Cardiac muscle cell (in vitro differentiated cells and primary cell): ENCODE data around the gene ZNRD2. TPM values are rescaled to one million over a fixed set of nuclear protein-coding genes. Genes with fewer than 3 reads are reported as not detected.

Experiments used
- DNase-seq, 2 donors: peaks; one replicate each; pipeline versions ENCODE4 v3.0.0 to v3.0.0-alpha.2; 2010 to 2017; ENCODE audit warnings: low read depth in 1 of 2, low spot score in 1 of 2
- H3K27ac ChIP-seq: fragments of 200-600 bp; sonication (generic); 2 replicates; pipeline ENCODE4 v1.5.1; 2016
- H3K27me3 ChIP-seq: fragments of 200-600 bp; sonication (generic); 2 replicates; pipeline ENCODE4 v1.6.0; 2016; ENCODE audit warnings: control low read depth
- H3K36me3 ChIP-seq: fragments of 200-600 bp; sonication (generic); 2 replicates; pipeline ENCODE4 v1.5.1; 2016; ENCODE audit warnings: control low read depth
- H3K4me1 ChIP-seq: fragments of 200-600 bp; sonication (generic); 2 replicates; pipeline ENCODE4 v1.8.1; 2017; ENCODE audit warnings: low read depth, mild to moderate bottlenecking, mixed run types
- H3K4me3 ChIP-seq: fragments of 200-600 bp; sonication (generic); 2 replicates; pipeline ENCODE4 v1.5.1; 2016; ENCODE audit warnings: mild to moderate bottlenecking
- H3K9me3 ChIP-seq: fragments of 200-600 bp; sonication (generic); 2 replicates; pipeline ENCODE4 v1.5.1; 2017; ENCODE audit warnings: low read depth, mild to moderate bottlenecking, control low read depth
- polyA plus RNA-seq: library from polyadenylated mRNA; unstranded; fragments of >200 nt; fragmentation: Nextera tagmentation; extraction: Ambion mirVana; gene quantifications from 2 replicates; pipeline ENCODE4 v1.2.1, GENCODE V29; 2016
- total RNA-seq: library from RNA; depleted of rRNA; stranded (reverse); fragments of >200 nt; gene quantifications from 2 replicates; pipeline ENCODE4 v1.2.3, GENCODE V29; 2016
- TF ChIP-seq, protein P1 (sequence below): IDR thresholded peaks from 2 replicates; pipeline ENCODE4 v1.5.1; 2012; ENCODE audit warnings: low read depth, mild to moderate bottlenecking, low read length

ZNRD2 gene
- total and polyA plus RNA-seq, 2 experiments from 2014 or later, result 55.7 to 56.6 TPM

DNA sequence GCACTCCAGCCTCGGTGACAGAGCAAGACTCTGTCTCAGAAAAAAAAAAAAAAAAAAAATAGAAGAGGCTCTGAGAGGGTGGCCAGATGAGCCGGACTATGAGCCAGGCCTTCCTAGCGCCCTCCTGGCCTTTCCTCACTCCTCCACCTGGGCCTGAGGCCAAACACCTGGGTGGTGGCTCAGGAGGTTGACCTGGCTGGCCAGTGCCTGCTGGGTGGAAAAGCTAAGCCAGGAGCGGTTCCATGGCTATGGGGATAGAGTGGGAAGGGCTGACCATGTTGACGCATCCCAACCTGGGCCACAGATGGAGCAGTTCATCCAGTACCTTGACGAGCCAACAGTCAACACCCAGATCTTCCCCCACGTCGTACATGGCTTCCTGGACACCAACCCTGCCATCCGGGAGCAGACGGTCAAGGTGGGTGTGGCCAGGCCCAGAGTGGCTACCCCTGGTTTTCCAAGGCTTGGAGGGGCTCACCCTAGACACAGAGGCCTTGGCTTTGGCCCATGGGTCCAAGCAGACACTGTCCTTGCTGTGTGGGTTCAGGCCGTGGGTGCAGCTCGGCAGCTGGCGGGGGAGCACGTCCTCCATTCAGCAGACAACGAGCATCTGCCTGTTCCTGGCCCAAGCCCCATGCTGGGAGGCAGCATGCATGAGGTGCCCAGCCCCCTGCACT is 37.8 kb upstream of the ZNRD2 start:
- peaks cover 34% of the 10 kb centered on the region for H3K36me3 ChIP-seq
- no peak overlapping the region for H3K4me3 ChIP-seq
- TF ChIP-seq, protein P1, sequence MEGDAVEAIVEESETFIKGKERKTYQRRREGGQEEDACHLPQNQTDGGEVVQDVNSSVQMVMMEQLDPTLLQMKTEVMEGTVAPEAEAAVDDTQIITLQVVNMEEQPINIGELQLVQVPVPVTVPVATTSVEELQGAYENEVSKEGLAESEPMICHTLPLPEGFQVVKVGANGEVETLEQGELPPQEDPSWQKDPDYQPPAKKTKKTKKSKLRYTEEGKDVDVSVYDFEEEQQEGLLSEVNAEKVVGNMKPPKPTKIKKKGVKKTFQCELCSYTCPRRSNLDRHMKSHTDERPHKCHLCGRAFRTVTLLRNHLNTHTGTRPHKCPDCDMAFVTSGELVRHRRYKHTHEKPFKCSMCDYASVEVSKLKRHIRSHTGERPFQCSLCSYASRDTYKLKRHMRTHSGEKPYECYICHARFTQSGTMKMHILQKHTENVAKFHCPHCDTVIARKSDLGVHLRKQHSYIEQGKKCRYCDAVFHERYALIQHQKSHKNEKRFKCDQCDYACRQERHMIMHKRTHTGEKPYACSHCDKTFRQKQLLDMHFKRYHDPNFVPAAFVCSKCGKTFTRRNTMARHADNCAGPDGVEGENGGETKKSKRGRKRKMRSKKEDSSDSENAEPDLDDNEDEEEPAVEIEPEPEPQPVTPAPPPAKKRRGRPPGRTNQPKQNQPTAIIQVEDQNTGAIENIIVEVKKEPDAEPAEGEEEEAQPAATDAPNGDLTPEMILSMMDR, result no peak
- H3K4me1 ChIP-seq, result no peaks in the 10 kb centered on the region
- DNase-seq, result no peak
- no peak overlapping the region for H3K27ac ChIP-seq
- H3K27me3 ChIP-seq, result no peaks in the 10 kb centered on the region
- no peaks in the 10 kb centered on the region for H3K9me3 ChIP-seq

DNA sequence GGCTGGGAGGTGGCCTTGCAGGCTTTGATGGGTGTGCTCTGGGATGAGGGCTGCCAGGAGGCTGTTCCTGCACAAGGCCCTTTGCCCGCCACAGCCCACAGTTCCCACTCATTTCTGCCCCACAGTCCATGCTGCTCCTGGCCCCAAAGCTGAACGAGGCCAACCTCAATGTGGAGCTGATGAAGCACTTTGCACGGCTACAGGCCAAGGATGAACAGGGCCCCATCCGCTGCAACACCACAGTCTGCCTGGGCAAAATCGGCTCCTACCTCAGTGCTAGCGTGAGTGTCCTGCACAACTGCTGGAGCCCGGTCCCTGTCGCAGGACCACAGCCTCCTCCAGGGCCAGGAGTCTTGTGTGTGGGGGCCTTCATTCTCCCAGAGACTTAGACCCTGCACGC is 35.2 kb upstream of the ZNRD2 start:
- no peak overlapping the region for H3K27ac ChIP-seq
- DNase-seq, result no peak
- H3K27me3 ChIP-seq, result peaks cover 22% of the 10 kb centered on the region
- TF ChIP-seq, protein P1, result no peak
- peaks cover 30% of the 10 kb centered on the region for H3K36me3 ChIP-seq
- no peaks in the 10 kb centered on the region for H3K4me1 ChIP-seq
- H3K4me3 ChIP-seq, result no peak overlapping the region
- H3K9me3 ChIP-seq, result no peaks in the 10 kb centered on the region

DNA sequence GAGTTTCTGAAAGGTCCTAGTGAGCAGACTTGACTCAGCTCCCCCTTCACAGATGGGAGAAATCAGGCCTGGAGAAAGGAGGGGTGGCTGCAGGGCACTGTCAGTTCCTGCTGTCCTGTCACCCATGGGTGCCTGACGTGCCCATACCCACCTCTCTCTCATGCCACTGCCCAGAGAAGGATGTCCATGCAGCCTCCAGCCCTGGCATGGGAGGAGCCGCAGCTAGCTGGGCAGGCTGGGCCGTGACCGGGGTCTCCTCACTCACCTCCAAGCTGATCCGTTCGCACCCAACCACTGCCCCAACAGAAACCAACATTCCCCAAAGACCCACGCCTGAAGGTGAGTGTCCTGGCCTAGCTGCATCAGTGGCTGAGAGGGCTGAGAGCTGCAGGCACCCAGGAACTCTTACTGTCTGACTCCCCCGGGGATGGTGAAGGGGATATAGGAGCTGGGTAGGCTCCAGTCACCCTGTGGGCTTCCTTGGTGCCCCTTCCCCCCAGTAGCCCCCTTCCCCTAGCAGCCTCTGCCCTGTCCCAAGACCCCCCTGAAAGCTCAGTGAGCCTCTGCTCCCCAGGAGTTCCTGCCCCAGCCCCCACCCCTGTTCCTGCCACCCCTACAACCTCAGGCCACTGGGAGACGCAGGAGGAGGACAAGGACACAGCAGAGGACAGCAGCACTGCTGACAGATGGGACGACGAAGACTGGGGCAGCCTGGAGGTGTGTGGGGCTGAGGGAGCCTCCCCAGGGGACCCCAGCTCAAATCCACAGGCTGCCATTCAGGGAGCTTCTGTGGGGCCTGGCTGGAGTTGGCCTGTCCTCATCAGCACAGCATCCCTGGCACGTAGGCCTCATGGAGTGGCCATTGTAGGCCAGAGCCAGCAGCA is 33.6 kb upstream of the ZNRD2 start:
- Histone ChIP-seq H3K36me3 (peaks cover 15% of the 10 kb centered on the region), H3K27me3 (peaks cover 24% of the 10 kb centered on the region), H3K27ac (no peak overlapping the region), H3K9me3 (no peaks in the 10 kb centered on the region), H3K4me1 (no peaks in the 10 kb centered on the region), H3K4me3 (no peak overlapping the region)
- TF ChIP-seq, protein P1, result no peak
- DNase-seq, result no peak

GRCh38 chr11:65537296-65537597 is 33.0 kb upstream of the ZNRD2 start:
- TF ChIP-seq, protein P1, result no peak
- no peak overlapping the region for H3K27ac ChIP-seq
- no peaks in the 10 kb centered on the region for H3K9me3 ChIP-seq
- peaks cover 24% of the 10 kb centered on the region for H3K27me3 ChIP-seq
- peaks cover 12% of the 10 kb centered on the region for H3K36me3 ChIP-seq
- H3K4me3 ChIP-seq, result no peak overlapping the region
- DNase-seq, result no peak
- no peaks in the 10 kb centered on the region for H3K4me1 ChIP-seq

DNA sequence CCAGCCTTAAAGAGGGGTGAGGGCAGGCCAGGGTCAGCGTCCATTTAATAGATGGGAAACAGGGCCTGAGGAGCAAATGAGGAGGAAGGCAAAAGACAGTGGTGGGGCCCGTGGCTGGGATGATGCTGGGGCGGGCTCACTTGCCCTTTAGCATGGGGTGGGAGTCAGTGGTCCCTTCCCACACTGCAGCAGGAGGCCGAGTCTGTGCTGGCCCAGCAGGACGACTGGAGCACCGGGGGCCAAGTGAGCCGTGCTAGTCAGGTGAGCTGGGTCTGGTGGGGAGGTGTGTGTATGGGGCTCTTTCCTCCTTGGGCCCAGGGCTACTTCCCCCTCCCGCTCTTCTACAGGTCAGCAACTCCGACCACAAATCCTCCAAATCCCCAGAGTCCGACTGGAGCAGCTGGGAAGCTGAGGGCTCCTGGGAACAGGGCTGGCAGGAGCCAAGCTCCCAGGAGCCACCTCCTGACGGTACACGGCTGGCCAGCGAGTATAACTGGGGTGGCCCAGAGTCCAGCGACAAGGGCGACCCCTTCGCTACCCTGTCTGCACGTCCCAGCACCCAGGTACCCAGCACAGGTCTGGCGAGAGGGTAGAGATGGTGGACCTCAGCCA is 32.6 kb upstream of the ZNRD2 start:
- peaks cover 24% of the 10 kb centered on the region for H3K27me3 ChIP-seq
- no peak overlapping the region for H3K27ac ChIP-seq

More for the DNA sequence above, 32.6 kb upstream of the ZNRD2 start:
- no peaks in the 10 kb centered on the region for H3K9me3 ChIP-seq
- no peaks in the 10 kb centered on the region for H3K4me1 ChIP-seq
- H3K4me3 ChIP-seq, result no peak overlapping the region
- TF ChIP-seq, protein P1, result no peak
- H3K36me3 ChIP-seq, result peaks cover 9% of the 10 kb centered on the region
- DNase-seq, result no peak
